Activated CD4-positive, alpha-beta memory T cell treated with anti-CD3 and anti-CD28 coated beads, Interleukin-2, amount 10 ng/mL, durations not matched to agents 7 days and 5 days (primary cell): ENCODE results near the gene PPP1R9A. TPM values are rescaled to one million over a fixed set of nuclear protein-coding genes. Genes with fewer than 3 reads are reported as not detected.

Experiments
- CTCF ChIA-PET: fragments of 350-600 bp; sonication (Branson Sonifier 250); formaldehyde crosslinking; loops from one replicate; lab custom pipeline; 2021; ENCODE audit warnings: antibody characterized with exemption, inconsistent platforms; lab: Charles Lee
- POLR2A ChIA-PET: fragments of 350-600 bp; sonication (Branson Sonifier 250); formaldehyde crosslinking; loops from one replicate; lab custom pipeline; 2021; ENCODE audit warnings: antibody characterized with exemption; lab: Charles Lee
- DNase-seq: peaks from one replicate; pipeline ENCODE4 v3.0.0-alpha.2; 2020
- H3K27ac Mint-ChIP-seq: one replicate; pipeline ENCODE4 v1.8.0; 2021; ENCODE audit warnings: mild to moderate bottlenecking, mixed read lengths
- H3K27me3 Mint-ChIP-seq: one replicate; pipeline ENCODE4 v1.8.0; 2021; ENCODE audit warnings: mixed read lengths
- H3K36me3 Mint-ChIP-seq: one replicate; pipeline ENCODE4 v1.8.0; 2021; ENCODE audit warnings: low read depth, mixed read lengths
- H3K4me1 Mint-ChIP-seq: one replicate; pipeline ENCODE4 v1.8.0; 2021; ENCODE audit warnings: mixed read lengths
- H3K4me3 Mint-ChIP-seq: one replicate; pipeline ENCODE4 v1.8.0; 2021; ENCODE audit warnings: mild to moderate bottlenecking, mixed read lengths
- H3K9me3 Mint-ChIP-seq: one replicate; pipeline ENCODE4 v1.8.0; 2021; ENCODE audit warnings: mixed read lengths
- total RNA-seq, 2 experiments: library from RNA; stranded (reverse); gene quantifications; one replicate each; pipeline ENCODE4 v1.2.3, GENCODE V29; 2021

PPP1R9A gene
- total RNA-seq, 2 experiments from 2014 or later, result not detected

GRCh38 chr7:95304990-95305389 is 397.6 kb downstream of the PPP1R9A start:
- Mint-ChIP-seq H3K27ac (no peak overlapping the region), H3K4me1 (no peaks in the 10 kb centered on the region), H3K9me3 (no peaks in the 10 kb centered on the region), H3K36me3 (no peaks in the 10 kb centered on the region), H3K27me3 (peaks cover 8% of the 10 kb centered on the region), H3K4me3 (no peak overlapping the region)
- no peak for DNase-seq
- CTCF ChIA-PET, result no interaction called here
- POLR2A ChIA-PET, result no interaction called here

- no peaks in the 10 kb centered on the region for H3K36me3 Mint-ChIP-seq
- H3K9me3 Mint-ChIP-seq, result no peaks in the 10 kb centered on the region
- ChIA-PET POLR2A (no interaction called here), CTCF (no interaction called here)
- no peak for DNase-seq
- H3K27ac Mint-ChIP-seq, result no peak overlapping the region
- no peak overlapping the region for H3K4me3 Mint-ChIP-seq
- no peaks in the 10 kb centered on the region for H3K4me1 Mint-ChIP-seq
- H3K27me3 Mint-ChIP-seq, result peaks cover 10% of the 10 kb centered on the region
Observed at GRCh38 chr7:95309951-95310350, 402.6 kb downstream of the PPP1R9A start.

GRCh38 chr7:95311389-95311788 is 404.0 kb downstream of the PPP1R9A start:
- Mint-ChIP-seq H3K36me3 (no peaks in the 10 kb centered on the region), H3K27ac (no peak overlapping the region), H3K9me3 (no peaks in the 10 kb centered on the region), H3K4me3 (no peak overlapping the region), H3K4me1 (no peaks in the 10 kb centered on the region), H3K27me3 (peaks cover 2% of the 10 kb centered on the region)
- ChIA-PET CTCF (no interaction called here), POLR2A (no interaction called here)
- DNase-seq, result no peak

GRCh38 chr7:95312561-95312960 is 405.2 kb downstream of the PPP1R9A start:
- Mint-ChIP-seq H3K27me3 (peaks cover 2% of the 10 kb centered on the region), H3K9me3 (no peaks in the 10 kb centered on the region), H3K27ac (no peak overlapping the region), H3K4me1 (no peaks in the 10 kb centered on the region), H3K4me3 (no peak overlapping the region), H3K36me3 (no peaks in the 10 kb centered on the region)
- ChIA-PET CTCF (no interaction called here), POLR2A (no interaction called here)
- DNase-seq, result no peak

GRCh38 chr7:95316588-95316987 is 409.2 kb downstream of the PPP1R9A start:
- ChIA-PET POLR2A (no interaction called here), CTCF (no interaction called here)
- H3K27me3 Mint-ChIP-seq, result no peaks in the 10 kb centered on the region
- H3K4me1 Mint-ChIP-seq, result no peaks in the 10 kb centered on the region
- H3K9me3 Mint-ChIP-seq, result no peaks in the 10 kb centered on the region
- no peak overlapping the region for H3K27ac Mint-ChIP-seq
- DNase-seq, result no peak
- no peaks in the 10 kb centered on the region for H3K36me3 Mint-ChIP-seq
- no peak overlapping the region for H3K4me3 Mint-ChIP-seq

GRCh38 chr7:95317546-95317945 is 410.2 kb downstream of the PPP1R9A start:
- Mint-ChIP-seq H3K4me1 (no peaks in the 10 kb centered on the region), H3K27ac (no peak overlapping the region), H3K4me3 (no peak overlapping the region), H3K9me3 (no peaks in the 10 kb centered on the region), H3K27me3 (no peaks in the 10 kb centered on the region), H3K36me3 (no peaks in the 10 kb centered on the region)
- no peak for DNase-seq
- POLR2A ChIA-PET, result no interaction called here
- CTCF ChIA-PET, result no interaction called here

- H3K27ac Mint-ChIP-seq, result no peak overlapping the region
- no peaks in the 10 kb centered on the region for H3K9me3 Mint-ChIP-seq
- no peaks in the 10 kb centered on the region for H3K4me1 Mint-ChIP-seq
- H3K27me3 Mint-ChIP-seq, result no peaks in the 10 kb centered on the region
- ChIA-PET CTCF (no interaction called here), POLR2A (no interaction called here)
- DNase-seq, result no peak
- H3K4me3 Mint-ChIP-seq, result no peak overlapping the region
- H3K36me3 Mint-ChIP-seq, result no peaks in the 10 kb centered on the region
Observed at GRCh38 chr7:95317966-95318365, 410.6 kb downstream of the PPP1R9A start.

GRCh38 chr7:95318501-95319100 is 411.2 kb downstream of the PPP1R9A start:
- ChIA-PET POLR2A (no interaction called here), CTCF (no interaction called here)
- H3K4me1 Mint-ChIP-seq, result no peaks in the 10 kb centered on the region
- no peak overlapping the region for H3K4me3 Mint-ChIP-seq
- no peak for DNase-seq
- H3K27me3 Mint-ChIP-seq, result no peaks in the 10 kb centered on the region
- no peaks in the 10 kb centered on the region for H3K9me3 Mint-ChIP-seq
- H3K36me3 Mint-ChIP-seq, result no peaks in the 10 kb centered on the region
- H3K27ac Mint-ChIP-seq, result no peak overlapping the region

GRCh38 chr7:95319570-95319969 is 412.2 kb downstream of the PPP1R9A start:
- DNase-seq, result no peak
- Mint-ChIP-seq H3K9me3 (no peaks in the 10 kb centered on the region), H3K36me3 (no peaks in the 10 kb centered on the region), H3K27ac (no peak overlapping the region), H3K27me3 (no peaks in the 10 kb centered on the region), H3K4me3 (no peak overlapping the region), H3K4me1 (no peaks in the 10 kb centered on the region)
- CTCF ChIA-PET, result no interaction called here
- POLR2A ChIA-PET, result no interaction called here

GRCh38 chr7:95320651-95321050 is 413.3 kb downstream of the PPP1R9A start:
- POLR2A ChIA-PET, result no interaction called here
- CTCF ChIA-PET, result no interaction called here

GRCh38 chr7:95321720-95322119 is 414.3 kb downstream of the PPP1R9A start:
- CTCF ChIA-PET, result no interaction called here
- no peaks in the 10 kb centered on the region for H3K9me3 Mint-ChIP-seq
- POLR2A ChIA-PET, result no interaction called here
- H3K27me3 Mint-ChIP-seq, result peaks cover 9% of the 10 kb centered on the region
- H3K27ac Mint-ChIP-seq, result no peak overlapping the region
- H3K4me1 Mint-ChIP-seq, result no peaks in the 10 kb centered on the region
- H3K36me3 Mint-ChIP-seq, result no peaks in the 10 kb centered on the region
- no peak for DNase-seq
- no peak overlapping the region for H3K4me3 Mint-ChIP-seq

More at GRCh38 chr7:95320651-95321050, 413.3 kb downstream of the PPP1R9A start:
- H3K4me1 Mint-ChIP-seq, result no peaks in the 10 kb centered on the region
- peaks cover 6% of the 10 kb centered on the region for H3K27me3 Mint-ChIP-seq
- no peak for DNase-seq
- H3K27ac Mint-ChIP-seq, result no peak overlapping the region
- H3K9me3 Mint-ChIP-seq, result no peaks in the 10 kb centered on the region
- no peaks in the 10 kb centered on the region for H3K36me3 Mint-ChIP-seq
- H3K4me3 Mint-ChIP-seq, result no peak overlapping the region

- ChIA-PET CTCF (interaction anchor here (0.6 kb wide), 1 partner anchor 38 kb away, joined by 3 read pairs; no protein-coding TSS in a partner anchor), POLR2A (no interaction called here)
- no peaks in the 10 kb centered on the region for H3K36me3 Mint-ChIP-seq
- H3K4me1 Mint-ChIP-seq, result no peaks in the 10 kb centered on the region
- no peak overlapping the region for H3K4me3 Mint-ChIP-seq
- no peak for DNase-seq
- H3K27ac Mint-ChIP-seq, result no peak overlapping the region
- no peaks in the 10 kb centered on the region for H3K9me3 Mint-ChIP-seq
- peaks cover 9% of the 10 kb centered on the region for H3K27me3 Mint-ChIP-seq
Observed at GRCh38 chr7:95322396-95322795, 415.0 kb downstream of the PPP1R9A start.

GRCh38 chr7:95322854-95323253 is 415.5 kb downstream of the PPP1R9A start:
- Mint-ChIP-seq H3K9me3 (no peaks in the 10 kb centered on the region), H3K36me3 (no peaks in the 10 kb centered on the region), H3K4me3 (no peak overlapping the region), H3K27ac (no peak overlapping the region), H3K27me3 (peaks cover 10% of the 10 kb centered on the region), H3K4me1 (no peaks in the 10 kb centered on the region)
- ChIA-PET CTCF (interaction anchor here (0.6 kb wide), 1 partner anchor 37 kb away, joined by 3 read pairs; no protein-coding TSS in a partner anchor), POLR2A (no interaction called here)
- DNase-seq, result no peak

- H3K36me3 Mint-ChIP-seq, result no peaks in the 10 kb centered on the region
- ChIA-PET CTCF (no interaction called here), POLR2A (no interaction called here)
- H3K27me3 Mint-ChIP-seq, result peaks cover 10% of the 10 kb centered on the region
- H3K27ac Mint-ChIP-seq, result no peak overlapping the region
- H3K4me1 Mint-ChIP-seq, result no peaks in the 10 kb centered on the region
- H3K4me3 Mint-ChIP-seq, result no peak overlapping the region
- DNase-seq, result no peak
- H3K9me3 Mint-ChIP-seq, result no peaks in the 10 kb centered on the region
Observed at GRCh38 chr7:95323410-95324129, 416.2 kb downstream of the PPP1R9A start.
